ENCODE measurements around the gene IGFL4. TPM values are rescaled to one million over a fixed set of nuclear protein-coding genes. Genes with fewer than 3 reads are reported as not detected.
"Not testable (repeated sequence)": the region's sequence is repeated elsewhere in the genome, so short reads cannot be mapped to it uniquely, and the experiment has no call there.

IGFL4 gene
- total RNA-seq, result 0.82 TPM

DNA sequence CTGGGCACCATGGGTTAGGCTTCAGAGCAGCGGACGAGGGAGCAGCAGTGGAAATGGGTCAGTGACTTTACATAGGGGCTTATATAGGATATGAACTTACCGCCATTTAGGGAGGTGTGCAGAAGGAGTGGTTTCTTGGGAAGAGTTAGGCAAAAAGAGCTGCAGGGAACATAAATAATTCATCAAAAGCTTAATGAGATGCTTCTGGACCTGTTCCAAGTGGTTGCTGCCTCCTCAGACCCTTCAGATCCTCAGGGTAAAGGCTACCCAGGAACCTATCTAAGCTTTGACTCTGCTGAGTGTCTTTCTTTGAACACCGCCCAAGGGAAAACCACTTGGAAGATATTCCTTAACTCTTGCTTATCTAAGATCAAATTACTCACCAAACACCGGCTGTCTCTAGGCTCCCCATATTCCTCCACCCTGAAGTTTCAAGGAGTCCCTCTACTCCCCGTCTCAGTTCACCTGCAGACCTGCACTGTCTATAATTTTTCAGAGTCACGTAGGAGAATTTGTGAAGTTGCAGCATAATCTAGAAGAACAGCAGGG, at the start of gene IGFL4:
IGFL4 (minus strand) TSS at position 51 of the 549 bp plus-strand sequence; CDS start at position 11, 40 bp downstream.
- DNase-seq (ENCODE audit: low spot score in 2 of 2) (no peak), FAIRE-seq (no peak)

DNA sequence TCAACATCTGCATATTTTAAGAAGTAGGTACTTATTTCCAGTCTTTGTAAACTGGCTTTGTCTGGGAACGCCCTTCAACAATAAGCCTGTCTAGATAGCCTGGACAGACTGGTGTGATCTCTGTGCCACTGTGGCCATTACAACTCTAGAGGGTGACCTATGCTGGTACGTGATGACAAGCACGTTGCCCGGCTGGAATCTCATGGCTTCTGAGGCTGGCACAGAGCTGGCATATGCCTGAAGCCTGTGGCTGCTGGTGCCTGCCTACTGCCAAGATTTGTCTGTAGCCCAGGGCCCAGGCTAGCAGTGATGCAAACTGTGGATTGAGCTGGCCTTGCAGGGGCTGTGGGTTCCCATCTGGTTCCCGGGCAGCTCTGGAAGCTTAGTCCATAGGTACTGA, 49.6 kb upstream of the IGFL4 start:
- no peak for DNase-seq (ENCODE audit: low spot score in 2 of 2)
- no peak for FAIRE-seq

DNA sequence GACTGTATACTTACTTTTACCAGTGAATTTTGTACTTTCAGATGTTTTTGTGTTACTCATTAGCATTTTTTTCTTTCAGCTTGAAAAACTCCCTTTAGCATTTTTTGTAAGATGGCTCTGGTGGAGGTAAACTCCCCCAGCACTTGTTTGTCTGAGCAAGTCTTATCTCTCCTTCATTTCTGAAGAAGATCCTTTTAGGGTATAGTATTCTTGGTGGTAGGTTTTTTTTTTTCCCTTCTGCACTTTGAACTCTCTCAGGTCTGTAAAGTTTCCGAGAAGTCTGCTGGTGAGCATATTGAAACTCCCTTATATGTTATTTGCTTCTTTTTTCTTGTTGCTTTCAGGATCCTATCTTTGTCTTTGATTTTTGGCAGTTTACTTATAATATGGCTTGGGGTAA, 48.6 kb upstream of the IGFL4 start:
- FAIRE-seq, result no peak
- DNase-seq (ENCODE audit: low spot score in 2 of 2), result no peak

DNA sequence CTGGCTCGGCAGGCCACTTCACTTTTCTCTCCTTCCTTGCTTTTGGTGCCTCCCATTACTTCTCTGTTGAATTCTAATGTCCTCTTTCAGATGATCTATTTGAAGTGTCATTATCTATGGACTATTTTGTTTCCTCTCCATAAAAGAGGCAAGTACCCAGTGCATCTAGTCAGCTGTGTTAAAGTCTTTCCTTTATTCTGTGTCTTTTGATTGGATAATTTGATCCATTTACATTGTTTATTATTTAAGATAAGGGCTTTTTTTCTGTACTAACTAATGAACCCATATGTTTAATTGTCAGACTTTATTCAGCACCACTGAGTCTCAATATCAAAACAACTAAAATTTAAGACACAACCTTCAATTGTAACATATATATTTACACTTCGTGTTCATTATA, 47.3 kb upstream of the IGFL4 start:
- no peak for DNase-seq (ENCODE audit: low spot score in 2 of 2)
- no peak for FAIRE-seq

DNA sequence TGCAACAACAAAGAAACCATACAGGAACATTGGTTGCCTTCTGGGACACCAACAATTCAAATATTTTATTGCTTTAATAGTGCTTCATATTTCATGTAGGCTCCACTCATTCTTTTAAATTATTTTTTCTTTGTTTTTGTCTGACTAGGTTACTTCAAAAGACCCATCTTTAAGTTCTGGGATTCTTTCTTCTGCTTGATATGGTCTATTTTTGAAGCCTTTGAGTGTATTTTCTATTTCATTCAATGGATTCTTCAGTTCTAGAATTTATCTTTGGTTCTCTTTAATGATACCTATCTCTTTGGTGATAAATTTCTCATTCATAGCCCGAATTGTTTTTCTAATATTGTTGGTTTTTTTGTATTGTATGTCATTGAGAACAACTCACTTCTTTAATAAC, 45.1 kb upstream of the IGFL4 start:
- FAIRE-seq, result no peak
- DNase-seq (ENCODE audit: low spot score in 2 of 2), result no peak

DNA sequence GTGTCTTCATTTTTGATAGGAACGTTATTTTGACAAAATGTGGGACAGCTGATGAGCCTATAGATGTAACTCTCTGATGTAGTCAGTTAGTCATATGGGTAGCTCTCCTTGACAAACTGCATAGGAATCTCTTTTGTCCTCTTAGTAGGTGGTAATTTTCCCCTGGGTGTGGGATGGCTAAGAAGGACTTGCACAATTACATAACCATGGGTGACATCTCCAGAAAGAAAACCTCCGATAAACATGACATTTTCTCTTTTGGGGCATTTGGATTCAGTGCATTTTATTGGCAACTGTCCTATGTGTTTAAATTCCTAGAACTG, 41.9 kb upstream of the IGFL4 start:
- FAIRE-seq (no peak), DNase-seq (ENCODE audit: low spot score in 2 of 2) (no peak)

DNA sequence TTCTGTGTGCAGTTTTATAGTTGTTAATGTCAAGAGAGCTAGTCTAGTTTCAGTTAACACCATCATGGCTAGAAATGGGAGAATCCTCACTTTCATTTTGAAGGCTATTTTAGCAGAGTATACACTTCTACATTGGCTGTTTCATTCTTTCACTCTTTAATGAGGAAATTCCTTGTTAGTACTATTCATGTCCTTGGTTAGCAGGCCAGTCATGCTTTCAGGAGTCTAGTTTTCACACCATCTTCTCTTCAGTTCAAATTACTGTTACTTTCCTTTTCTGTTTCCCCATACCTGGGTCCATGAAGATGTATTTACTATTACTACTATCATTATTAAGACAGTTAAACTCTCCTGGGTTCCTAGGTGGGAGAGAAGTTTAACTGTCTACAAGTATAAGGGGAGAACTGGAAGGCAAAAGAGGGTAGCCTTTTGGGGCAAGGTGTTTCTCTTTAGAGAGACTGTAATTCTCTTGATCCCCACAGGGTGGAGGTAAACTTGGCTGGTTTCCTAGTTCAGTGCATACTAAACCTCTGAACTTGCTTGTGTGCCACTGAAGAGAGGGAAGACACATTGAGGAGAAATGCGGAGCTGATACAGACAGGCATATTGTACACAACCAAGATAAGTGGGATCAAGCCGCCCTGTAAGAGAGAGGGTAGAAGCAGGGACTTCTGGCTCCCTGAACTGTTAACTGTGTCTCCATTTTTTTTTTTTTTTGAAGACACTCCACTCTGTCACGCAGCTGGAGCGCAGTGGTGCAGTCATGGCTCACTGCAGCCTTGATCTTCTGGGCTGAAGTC, 41.3 kb upstream of the IGFL4 start:
- DNase-seq (ENCODE audit: low spot score in 2 of 2) (peak in 1 of 2 donors; percentile 25), FAIRE-seq (no peak)

DNA sequence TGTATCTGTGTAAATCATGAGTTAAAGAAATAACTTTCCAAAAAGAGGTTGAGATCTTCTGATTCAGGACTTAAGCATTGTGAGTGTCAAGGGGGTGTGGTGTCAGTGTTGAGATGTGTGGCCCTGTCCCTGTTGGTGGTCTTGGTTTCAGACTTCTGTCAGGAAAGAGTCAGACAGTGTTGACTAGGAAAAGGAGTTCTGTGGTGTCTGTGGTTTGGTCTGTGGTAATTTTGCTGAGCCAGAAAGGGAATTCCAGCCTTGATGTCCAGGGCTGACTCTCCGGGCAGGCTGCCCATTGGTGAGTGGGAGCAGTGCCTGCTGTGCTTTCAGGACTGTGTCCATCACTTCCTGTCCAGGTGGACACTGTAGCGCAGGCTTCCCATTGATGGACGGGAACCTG, 39.8 kb upstream of the IGFL4 start:
- FAIRE-seq (no peak), DNase-seq (ENCODE audit: low spot score in 2 of 2) (no peak)

DNA sequence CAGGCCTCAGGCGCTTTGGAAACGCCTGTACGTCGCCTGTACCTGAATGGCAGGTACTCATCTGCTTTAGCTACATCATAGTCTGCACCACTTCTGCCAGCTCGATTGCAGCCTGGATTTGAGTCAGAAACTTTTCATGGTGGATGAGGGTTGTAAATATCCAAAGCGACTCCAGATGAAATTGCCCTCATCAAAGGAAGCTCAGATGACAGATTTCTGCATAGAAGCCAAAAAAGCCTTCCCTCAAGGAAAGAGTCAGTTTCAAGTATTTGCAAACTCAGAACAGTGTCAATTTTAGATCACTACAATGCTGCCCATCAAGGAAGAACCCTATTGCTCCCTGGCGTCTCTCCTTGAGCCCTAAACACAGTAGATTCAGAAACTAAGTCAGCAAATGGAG, 38.8 kb upstream of the IGFL4 start:
- DNase-seq (ENCODE audit: low spot score in 2 of 2) (no peak), FAIRE-seq (no peak)

DNA sequence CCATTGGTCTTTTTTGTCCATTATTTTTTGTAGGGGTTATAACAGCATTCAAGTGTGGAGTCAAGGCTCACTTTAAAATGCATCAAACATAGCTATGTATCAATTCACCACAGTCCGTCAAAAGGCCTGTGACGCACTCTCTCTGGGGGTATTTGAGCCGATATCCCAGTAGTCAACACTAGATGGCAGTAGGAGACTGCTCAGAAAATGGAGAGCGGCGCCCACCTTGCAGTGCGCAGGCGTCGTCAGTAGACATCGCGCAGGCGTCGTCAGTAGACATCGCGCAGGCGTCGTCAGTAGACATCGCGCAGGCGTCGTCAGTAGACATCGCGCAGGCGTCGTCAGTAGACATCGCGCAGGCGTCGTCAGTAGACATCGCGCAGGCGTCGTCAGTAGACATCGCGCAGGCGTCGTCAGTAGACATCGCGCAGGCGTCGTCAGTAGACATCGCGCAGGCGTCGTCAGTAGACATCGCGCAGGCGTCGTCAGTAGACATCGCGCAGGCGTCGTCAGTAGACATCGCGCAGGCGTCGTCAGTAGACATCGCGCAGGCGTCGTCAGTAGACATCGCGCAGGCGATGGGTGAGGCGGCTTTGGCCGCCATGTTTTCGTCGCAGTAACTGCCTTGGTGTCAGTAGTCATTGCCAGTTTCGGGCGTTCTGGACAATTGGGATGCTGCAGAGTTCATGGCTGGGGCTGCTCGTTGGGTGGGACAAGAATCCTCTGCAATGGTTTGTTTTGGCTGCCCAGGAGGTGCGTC, 38.0 kb upstream of the IGFL4 start:
- peak; percentile 56 to 63 for DNase-seq (ENCODE audit: low spot score in 2 of 2)
- not testable (repeated sequence) for FAIRE-seq

DNA sequence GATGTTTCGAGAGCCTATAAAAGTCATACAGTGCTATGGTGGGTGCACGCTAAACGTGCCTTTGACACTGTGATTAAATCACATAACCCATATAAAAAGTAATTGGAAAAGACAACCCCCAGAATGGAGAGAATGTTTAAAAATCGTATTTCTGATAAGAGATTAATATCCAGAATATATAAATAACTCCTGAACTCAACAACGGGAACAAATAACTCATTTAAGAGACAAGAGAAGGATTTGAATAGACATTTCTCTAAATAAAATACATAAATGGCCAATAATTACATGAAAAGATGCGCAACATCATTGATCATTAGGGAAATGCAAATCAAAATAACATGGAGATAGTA, 37.0 kb upstream of the IGFL4 start:
- DNase-seq (ENCODE audit: low spot score in 2 of 2) (no peak), FAIRE-seq (no peak)

DNA sequence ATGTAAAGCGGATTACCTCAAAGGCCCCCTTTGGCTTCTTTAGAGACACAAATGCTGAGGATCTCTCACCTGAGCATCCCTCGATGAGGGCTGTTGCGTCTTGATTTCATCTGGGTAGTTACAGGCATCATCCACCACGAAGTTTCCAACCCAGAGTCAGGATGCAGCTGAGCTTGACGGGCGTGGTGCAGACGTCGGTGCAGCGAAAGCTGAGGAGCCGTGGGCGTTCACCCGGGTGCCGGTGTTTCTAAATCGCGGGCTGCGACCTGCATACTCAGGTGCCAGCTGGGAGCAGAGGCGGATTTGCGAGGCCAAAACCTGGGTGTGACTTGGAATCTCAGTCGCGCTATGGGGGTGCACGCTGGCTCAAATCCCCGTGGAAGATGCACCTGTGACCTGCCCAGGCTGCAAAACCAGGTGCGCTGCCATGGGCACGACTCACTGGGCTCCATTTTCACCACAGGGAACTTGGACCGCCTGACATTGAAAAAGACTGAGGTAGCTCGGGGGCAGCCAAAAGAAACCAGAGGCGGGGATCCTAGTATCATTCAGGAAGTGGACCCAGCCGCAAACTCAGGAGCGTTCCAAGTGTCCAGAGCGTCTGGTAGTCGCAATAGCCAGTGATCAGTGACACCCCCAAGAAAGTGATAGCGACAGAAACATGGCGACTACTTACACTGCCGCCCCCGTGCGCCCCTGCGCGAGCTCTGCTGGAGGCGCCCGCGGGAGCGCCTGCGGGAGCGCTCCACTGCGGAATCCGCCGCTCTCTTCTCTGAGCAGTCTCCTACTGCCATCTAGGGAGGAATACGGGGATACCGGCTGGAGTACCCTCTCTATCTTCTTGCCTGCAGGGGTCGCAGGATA, 36.4 kb upstream of the IGFL4 start:
- peak; percentile 73 to 78 for DNase-seq (ENCODE audit: low spot score in 2 of 2)
- FAIRE-seq, result no peak

DNA sequence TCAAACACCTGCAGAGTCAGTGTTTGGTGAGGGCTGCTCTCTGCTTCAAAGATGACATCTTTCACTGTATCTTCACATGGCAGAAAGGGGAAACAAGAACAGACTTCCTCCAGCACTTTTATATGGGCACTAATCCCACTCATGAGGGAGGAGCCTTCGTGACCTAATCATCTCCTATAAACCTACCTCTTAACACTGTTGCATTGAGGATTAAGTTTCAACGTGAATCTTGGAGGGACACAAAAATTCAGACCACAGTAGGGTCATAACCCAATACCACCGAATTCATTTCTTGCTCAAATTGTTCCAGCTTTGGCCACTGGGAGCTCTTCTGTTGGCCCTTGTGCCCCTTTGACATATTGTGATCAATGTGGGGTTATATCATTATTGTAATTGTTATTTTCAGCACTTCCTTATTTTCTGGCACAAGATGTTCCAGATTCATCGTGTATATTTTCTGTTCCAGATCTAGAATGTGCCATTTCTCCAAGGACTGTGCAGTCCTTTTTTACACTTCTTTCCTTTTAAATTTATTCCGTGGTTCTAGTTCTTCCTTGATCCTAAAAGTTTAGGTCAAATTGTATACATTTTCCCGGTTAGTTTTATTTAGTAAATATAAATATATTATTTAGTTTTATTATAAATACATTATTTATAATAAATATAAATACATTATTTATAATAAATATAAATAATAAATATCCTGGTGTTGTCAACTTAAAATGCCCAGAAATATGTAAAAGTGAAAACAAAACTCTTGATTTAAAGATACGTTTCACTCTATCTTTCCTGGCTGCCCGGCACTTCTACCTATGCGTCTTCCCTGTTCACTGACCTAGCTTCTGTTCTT, 35.5 kb upstream of the IGFL4 start:
- no peak for DNase-seq (ENCODE audit: low spot score in 2 of 2)
- FAIRE-seq, result peak; percentile 8

DNA sequence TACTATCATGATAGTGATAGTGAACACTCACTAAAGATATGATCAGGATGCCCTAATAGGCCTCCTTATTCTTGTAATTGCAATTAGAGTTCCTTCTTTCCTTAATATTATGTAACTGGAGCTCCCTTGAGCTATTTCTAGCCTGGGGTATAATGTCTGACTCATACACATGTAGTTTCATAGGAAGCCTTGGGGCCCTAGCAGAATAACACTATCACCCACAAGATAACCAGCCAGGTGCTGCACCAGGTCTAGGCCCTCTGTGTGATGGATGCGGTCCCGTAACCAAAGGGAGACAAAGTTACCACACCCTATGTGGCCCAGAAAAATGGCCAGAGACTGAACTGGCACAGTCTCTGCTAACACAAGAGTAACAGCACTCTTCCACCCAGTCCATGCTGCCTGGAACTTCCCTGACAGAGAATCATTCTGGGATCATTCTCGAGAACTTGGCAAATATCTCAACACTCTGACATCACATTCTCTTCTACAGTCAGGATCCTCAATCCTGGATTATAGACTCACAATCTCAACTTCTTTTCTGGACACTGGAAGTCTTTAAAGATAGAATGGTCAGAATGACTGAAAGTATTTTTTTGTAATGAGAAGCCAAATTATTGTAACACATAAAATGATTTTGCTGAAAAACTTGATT, 32.6 kb upstream of the IGFL4 start:
- FAIRE-seq (no peak), DNase-seq (ENCODE audit: low spot score in 2 of 2) (no peak)

DNA sequence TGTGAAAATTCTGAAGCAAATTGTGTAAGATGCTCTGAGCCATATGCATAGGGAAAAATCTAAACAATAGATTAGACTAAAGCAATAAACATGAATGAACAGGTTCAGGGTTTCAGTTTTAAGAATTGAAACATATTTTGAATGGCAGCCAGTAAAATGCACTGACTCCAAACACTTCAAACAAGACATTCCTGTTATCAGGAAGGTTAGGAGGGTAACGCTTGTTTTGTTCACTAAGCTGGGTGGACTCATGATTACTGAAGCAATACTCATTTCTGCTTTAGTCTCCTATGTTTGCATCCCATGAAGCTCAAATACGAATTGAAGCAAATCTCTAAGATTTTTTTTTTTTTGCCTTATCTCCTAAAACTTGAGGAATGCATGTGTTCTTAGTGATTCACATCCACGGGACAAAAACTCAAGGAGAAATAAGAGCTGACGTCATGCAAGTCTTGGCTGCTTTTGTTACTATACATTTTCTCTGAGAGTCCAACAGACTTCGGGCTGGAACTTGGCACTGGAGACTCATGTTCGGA, 29.1 kb upstream of the IGFL4 start:
- FAIRE-seq (no peak), DNase-seq (ENCODE audit: low spot score in 2 of 2) (no peak)

DNA sequence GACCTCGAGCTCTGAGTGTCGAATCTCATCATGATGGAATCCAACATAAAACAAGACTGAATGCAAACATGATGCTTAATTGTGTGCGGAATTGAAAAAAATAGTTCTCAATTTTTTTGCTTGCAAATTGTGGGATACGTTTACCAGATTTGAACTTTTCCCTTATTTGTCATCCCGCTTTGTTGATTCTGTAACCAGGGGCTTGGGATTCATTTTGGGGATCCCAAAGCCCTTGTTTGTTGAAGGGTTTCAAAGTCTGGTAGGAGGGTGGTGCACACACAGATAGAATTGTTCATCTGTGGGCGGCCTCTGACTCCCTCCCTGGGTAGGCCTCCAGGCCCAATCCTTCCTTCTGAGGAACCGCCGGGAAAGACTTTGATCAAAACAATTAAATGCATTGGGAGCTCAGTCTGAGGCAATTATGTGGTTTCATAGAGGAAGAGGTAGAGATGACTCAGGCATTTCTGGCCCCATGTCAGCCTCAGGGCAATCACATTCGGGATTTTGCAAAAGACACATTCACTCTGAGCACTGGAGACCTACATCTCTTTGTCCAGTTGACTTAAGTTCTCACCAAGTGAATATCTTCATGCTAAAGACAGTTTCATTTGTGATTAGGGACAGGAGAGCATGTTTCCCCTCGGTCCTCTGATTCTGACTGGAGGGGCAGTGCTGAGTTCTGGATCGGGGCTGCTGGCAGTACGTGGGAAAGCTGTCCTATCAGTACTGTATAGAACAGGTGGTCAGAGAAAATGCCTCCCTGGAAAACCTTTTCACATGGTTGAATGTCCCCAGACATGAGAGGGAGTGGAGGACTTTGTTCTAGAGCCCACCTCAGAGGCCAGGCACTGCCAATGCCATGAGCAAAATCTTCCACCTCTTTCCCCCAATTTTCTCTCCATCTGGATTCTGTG, 27.8 kb upstream of the IGFL4 start:
- no peak for FAIRE-seq
- DNase-seq (ENCODE audit: low spot score in 2 of 2), result no peak

DNA sequence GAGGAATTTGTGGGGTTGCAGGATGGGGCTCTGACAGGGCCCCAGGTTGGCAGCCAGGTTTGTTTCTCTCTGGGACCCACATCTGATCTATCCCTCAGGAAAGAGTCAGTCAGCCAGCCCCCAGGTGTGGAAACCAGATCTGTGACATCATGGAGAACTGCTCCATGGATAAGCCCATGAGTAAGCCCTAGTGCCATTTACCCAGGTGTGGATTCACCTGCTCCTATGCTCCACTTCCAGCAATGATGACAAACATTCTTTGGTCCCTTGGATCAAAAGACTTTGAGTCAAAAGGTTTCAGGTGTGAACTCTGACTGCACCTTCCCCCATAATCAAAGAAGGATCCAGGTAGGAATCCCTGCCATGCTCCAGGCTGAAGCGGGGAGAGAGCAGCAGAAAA, 26.9 kb upstream of the IGFL4 start:
- no peak for DNase-seq (ENCODE audit: low spot score in 2 of 2)
- FAIRE-seq, result no peak

DNA sequence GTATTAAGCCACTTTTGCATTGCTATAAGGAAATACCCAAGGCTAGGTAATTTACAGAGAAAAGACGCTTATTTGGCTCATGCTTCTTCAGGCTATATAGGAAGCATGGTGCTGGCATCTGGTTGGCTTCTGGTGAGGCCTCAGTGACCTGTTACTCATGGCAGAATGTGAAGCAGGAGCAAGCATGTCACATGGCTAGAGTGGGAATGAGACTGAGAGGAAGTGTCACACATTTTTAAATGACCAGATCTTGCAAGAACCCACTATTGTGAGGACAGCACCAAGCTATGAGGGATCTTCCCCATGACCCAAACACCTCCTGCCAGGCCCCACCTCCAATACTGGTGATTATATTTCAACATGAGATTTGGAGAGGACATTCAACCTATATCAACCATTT, 25.7 kb upstream of the IGFL4 start:
- DNase-seq (ENCODE audit: low spot score in 2 of 2), result no peak
- no peak for FAIRE-seq
